ENCODE data around the gene SLC7A5. TPM values are rescaled to one million over a fixed set of nuclear protein-coding genes. Genes with fewer than 3 reads are reported as not detected.
"Not testable (repeated sequence)": the region's sequence is repeated elsewhere in the genome, so short reads cannot be mapped to it uniquely, and the experiment has no call there.

The SLC7A5 gene
- total RNA-seq, 1 donor from 2014 or later = 249 TPM

GRCh38 chr16:87819983-87820382 lies 49.3 kb downstream of the SLC7A5 start:
- Mint-ChIP-seq H3K4me1 (ENCODE audit: low read depth) (no peaks in the 10 kb centered on the region), H3K27me3 (ENCODE audit: low read depth) (no peaks in the 10 kb centered on the region), H3K27ac (ENCODE audit: unreplicated experiment) (no peak overlapping the region), H3K36me3 (ENCODE audit: low read depth) (no peaks in the 10 kb centered on the region), H3K4me3 (ENCODE audit: unreplicated experiment) (no peak overlapping the region), H3K9me3 (ENCODE audit: low read depth) (peaks cover 6% of the 10 kb centered on the region)
- TF ChIP-seq, protein P1, sequence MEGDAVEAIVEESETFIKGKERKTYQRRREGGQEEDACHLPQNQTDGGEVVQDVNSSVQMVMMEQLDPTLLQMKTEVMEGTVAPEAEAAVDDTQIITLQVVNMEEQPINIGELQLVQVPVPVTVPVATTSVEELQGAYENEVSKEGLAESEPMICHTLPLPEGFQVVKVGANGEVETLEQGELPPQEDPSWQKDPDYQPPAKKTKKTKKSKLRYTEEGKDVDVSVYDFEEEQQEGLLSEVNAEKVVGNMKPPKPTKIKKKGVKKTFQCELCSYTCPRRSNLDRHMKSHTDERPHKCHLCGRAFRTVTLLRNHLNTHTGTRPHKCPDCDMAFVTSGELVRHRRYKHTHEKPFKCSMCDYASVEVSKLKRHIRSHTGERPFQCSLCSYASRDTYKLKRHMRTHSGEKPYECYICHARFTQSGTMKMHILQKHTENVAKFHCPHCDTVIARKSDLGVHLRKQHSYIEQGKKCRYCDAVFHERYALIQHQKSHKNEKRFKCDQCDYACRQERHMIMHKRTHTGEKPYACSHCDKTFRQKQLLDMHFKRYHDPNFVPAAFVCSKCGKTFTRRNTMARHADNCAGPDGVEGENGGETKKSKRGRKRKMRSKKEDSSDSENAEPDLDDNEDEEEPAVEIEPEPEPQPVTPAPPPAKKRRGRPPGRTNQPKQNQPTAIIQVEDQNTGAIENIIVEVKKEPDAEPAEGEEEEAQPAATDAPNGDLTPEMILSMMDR (IDR thresholded peaks at IDR 0.05) = no peak
- DNase-seq (ENCODE audit: low spot score) = peak; percentile 90

DNA sequence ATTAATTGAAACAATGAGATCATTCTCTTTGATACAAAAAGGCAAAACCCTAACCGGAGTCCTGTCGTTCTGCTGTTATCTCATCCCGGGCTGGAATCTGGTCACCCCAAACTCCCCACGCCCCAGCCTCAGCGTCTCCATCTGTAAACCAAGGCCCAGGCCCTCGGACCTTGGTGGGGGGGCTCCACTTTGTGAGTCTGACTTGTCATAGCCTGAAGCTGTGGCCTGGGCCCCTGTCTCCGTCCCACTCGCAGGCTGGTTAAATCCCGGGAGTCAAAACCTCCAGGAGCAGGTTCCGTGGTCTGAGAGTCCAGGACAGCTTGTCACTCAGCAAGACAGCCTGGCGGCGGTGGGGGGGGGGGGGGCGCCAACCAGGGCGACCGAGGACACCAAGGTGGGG lies 50.0 kb downstream of the SLC7A5 start:
- Mint-ChIP-seq H3K4me3 (ENCODE audit: unreplicated experiment) (no peak overlapping the region), H3K9me3 (ENCODE audit: low read depth) (peaks cover 6% of the 10 kb centered on the region), H3K36me3 (ENCODE audit: low read depth) (no peaks in the 10 kb centered on the region), H3K4me1 (ENCODE audit: low read depth) (no peaks in the 10 kb centered on the region), H3K27ac (ENCODE audit: unreplicated experiment) (no peak overlapping the region), H3K27me3 (ENCODE audit: low read depth) (no peaks in the 10 kb centered on the region)
- DNase-seq (ENCODE audit: low spot score) = no peak
- TF ChIP-seq, protein P1 (IDR thresholded peaks at IDR 0.05) = no peak

GRCh38 chr16:87818533-87819161 lies 50.7 kb downstream of the SLC7A5 start:
- no peaks in the 10 kb centered on the region for H3K4me1 Mint-ChIP-seq (ENCODE audit: low read depth)
- TF ChIP-seq, protein P1 (IDR thresholded peaks at IDR 0.05) = no peak
- no peaks in the 10 kb centered on the region for H3K36me3 Mint-ChIP-seq (ENCODE audit: low read depth)
- H3K9me3 Mint-ChIP-seq (ENCODE audit: low read depth) = peaks cover 6% of the 10 kb centered on the region
- H3K27ac Mint-ChIP-seq (ENCODE audit: unreplicated experiment) = no peak overlapping the region
- H3K4me3 Mint-ChIP-seq (ENCODE audit: unreplicated experiment) = no peak overlapping the region
- H3K27me3 Mint-ChIP-seq (ENCODE audit: low read depth) = no peaks in the 10 kb centered on the region
- no peak for DNase-seq (ENCODE audit: low spot score)

- Mint-ChIP-seq H3K4me3 (ENCODE audit: unreplicated experiment) (no peak overlapping the region), H3K4me1 (ENCODE audit: low read depth) (no peaks in the 10 kb centered on the region)
These were observed 51.4 kb downstream of the SLC7A5 start for GRCh38 chr16:87817910-87818309.

GRCh38 chr16:87817370-87817769 lies 51.9 kb downstream of the SLC7A5 start:
- DNase-seq (ENCODE audit: low spot score); H3K4me1 Mint-ChIP-seq (ENCODE audit: low read depth); H3K9me3 Mint-ChIP-seq (ENCODE audit: low read depth); H3K27me3 Mint-ChIP-seq (ENCODE audit: low read depth); H3K36me3 Mint-ChIP-seq (ENCODE audit: low read depth); H3K27ac Mint-ChIP-seq (ENCODE audit: unreplicated experiment); H3K4me3 Mint-ChIP-seq (ENCODE audit: unreplicated experiment): not testable (repeated sequence)

More at GRCh38 chr16:87817910-87818309, 51.4 kb downstream of the SLC7A5 start:
- TF ChIP-seq, protein P1 (IDR thresholded peaks at IDR 0.05) = no peak
- Mint-ChIP-seq H3K27ac (ENCODE audit: unreplicated experiment) (no peak overlapping the region), H3K9me3 (ENCODE audit: low read depth) (peaks cover 6% of the 10 kb centered on the region), H3K27me3 (ENCODE audit: low read depth) (no peaks in the 10 kb centered on the region), H3K36me3 (ENCODE audit: low read depth) (no peaks in the 10 kb centered on the region)
- DNase-seq (ENCODE audit: low spot score) = no peak

DNA sequence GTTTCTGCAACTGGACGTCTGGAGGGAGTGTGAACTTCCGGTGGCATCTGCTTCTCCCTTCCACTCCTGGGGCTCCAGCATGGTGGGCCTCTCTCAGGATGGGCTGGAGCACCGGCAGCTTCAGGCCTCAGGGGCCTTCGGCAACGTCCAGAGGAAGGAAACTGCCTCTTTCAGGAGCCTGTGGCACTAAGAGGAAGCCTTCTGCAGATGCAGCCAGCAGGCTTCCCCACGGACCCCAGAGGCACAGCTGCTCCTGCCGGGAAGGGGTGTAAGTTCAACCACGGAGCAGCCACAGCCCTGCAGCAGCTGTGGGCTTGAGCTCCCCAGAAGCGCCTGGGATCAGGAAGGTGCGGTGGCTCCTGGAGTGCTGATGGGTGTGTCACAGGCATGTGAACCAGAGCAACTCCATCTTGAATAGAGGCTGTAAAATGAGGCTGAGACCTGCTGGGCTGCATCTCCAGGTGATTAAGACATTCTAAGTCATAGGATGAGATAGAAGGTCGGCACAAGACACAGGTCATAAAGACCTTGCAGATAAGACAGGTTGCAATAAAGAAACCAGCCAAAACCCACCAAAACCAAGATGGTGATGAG lies 52.7 kb downstream of the SLC7A5 start:
- Mint-ChIP-seq H3K4me3 (ENCODE audit: unreplicated experiment) (no peak overlapping the region), H3K4me1 (ENCODE audit: low read depth) (no peaks in the 10 kb centered on the region), H3K27ac (ENCODE audit: unreplicated experiment) (no peak overlapping the region), H3K27me3 (ENCODE audit: low read depth) (no peaks in the 10 kb centered on the region), H3K9me3 (ENCODE audit: low read depth) (peaks cover 6% of the 10 kb centered on the region), H3K36me3 (ENCODE audit: low read depth) (no peaks in the 10 kb centered on the region)
- TF ChIP-seq, protein P1 (IDR thresholded peaks at IDR 0.05) = no peak
- DNase-seq (ENCODE audit: low spot score) = no peak
